ENCODE data around the gene PACSIN2.
"Not testable (repeated sequence)": the region's sequence is repeated elsewhere in the genome, so short reads cannot be mapped to it uniquely, and the experiment has no call there.

Gene PACSIN2

DNA sequence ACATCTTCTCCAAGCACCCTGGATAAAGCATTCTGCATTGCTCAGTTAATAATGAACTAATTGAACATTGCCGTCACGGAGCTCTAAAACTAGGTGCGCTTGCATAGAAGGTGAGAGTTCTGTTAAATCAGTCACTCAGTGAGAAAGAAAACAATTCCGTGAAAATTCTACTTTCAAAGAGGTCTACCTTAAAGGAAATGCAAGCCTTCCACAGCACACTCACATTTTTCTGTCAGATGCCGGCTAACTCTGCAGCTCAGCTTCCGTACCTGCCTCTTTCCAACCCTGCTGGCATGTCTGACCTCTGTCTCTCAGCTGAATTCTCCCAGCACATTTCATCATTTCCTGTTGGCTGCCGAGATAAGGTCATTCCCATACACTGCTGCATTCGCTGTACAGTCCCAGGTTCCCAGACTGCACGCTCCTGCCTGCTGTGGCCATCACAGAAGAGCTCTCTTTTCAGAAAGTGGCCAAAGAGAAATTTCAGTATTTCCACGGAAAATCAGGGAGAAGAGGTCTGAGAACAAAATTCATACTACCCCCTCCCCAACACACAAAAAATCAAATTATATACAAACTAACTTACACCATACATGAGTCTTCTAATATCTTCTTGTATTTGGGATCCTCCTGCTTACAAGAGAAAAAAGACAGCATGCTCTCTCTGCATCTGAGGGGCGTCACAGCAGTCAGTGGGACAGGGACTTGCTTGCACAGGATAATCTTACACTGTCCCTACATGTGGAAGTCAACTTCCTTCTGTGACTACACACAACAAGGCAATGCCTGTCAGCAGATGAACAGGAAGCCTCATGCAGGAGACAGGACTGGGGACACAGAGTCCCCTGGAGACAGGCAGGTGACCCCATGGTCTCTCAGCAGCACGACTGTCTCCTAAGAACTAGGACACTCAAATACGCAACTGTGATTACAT, 55.1 kb downstream of the PACSIN2 start:
- peak; percentile 95 for DNase-seq (ENCODE audit: low read depth)
- H3K4me3 ChIP-seq (replicated peaks; ENCODE audit: low read depth, low read length): peak overlapping the region; percentile 1
- TF ChIP-seq, protein P1, sequence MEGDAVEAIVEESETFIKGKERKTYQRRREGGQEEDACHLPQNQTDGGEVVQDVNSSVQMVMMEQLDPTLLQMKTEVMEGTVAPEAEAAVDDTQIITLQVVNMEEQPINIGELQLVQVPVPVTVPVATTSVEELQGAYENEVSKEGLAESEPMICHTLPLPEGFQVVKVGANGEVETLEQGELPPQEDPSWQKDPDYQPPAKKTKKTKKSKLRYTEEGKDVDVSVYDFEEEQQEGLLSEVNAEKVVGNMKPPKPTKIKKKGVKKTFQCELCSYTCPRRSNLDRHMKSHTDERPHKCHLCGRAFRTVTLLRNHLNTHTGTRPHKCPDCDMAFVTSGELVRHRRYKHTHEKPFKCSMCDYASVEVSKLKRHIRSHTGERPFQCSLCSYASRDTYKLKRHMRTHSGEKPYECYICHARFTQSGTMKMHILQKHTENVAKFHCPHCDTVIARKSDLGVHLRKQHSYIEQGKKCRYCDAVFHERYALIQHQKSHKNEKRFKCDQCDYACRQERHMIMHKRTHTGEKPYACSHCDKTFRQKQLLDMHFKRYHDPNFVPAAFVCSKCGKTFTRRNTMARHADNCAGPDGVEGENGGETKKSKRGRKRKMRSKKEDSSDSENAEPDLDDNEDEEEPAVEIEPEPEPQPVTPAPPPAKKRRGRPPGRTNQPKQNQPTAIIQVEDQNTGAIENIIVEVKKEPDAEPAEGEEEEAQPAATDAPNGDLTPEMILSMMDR (IDR thresholded peaks at IDR 0.05; ENCODE audit: low read length, missing control alignments): no peak

DNA sequence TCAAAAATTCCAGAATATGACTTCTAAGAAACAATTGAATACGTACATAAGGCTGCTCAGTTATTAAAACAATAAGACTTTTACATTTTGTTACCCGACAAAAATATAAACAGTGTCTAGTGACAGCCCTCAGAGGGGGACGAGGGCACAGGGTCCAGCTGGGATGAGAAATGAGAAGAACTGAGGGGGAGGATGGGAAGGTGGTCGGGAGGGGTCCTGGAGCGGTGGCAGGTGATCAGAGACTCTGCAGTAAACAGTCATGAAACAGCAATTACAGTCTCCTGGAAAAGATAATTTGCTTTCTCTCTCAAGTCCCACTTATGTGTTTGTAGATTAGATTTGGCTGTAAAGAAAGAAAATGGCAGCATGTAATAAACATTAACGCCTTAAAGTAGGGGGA, 56.0 kb downstream of the PACSIN2 start:
- no peak overlapping the region for H3K4me3 ChIP-seq (replicated peaks; ENCODE audit: low read depth, low read length)
- DNase-seq (ENCODE audit: low read depth): no peak
- TF ChIP-seq, protein P1 (IDR thresholded peaks at IDR 0.05; ENCODE audit: low read length, missing control alignments): no peak

DNA sequence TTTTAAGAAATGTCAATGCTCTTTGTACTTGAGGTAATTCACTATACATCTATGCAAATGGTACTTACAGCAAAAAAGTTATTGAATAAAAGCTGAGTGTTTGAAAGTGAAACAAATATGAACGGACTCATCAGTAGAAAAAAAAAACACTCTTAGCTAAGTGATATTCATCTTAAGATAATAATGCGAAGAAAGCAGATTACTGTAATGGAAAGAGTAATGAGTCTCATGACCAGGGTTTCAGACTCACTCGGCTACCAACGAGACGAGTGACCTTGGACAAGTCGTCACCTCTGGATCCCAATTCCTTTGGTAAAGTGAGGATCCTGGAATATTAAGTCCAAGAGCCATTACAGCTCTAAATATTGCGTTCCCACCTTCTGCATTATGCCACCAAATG, 57.0 kb downstream of the PACSIN2 start:
- TF ChIP-seq, protein P1 (IDR thresholded peaks at IDR 0.05; ENCODE audit: low read length, missing control alignments): no peak
- H3K4me3 ChIP-seq (replicated peaks; ENCODE audit: low read depth, low read length): no peak overlapping the region
- DNase-seq (ENCODE audit: low read depth): no peak

DNA sequence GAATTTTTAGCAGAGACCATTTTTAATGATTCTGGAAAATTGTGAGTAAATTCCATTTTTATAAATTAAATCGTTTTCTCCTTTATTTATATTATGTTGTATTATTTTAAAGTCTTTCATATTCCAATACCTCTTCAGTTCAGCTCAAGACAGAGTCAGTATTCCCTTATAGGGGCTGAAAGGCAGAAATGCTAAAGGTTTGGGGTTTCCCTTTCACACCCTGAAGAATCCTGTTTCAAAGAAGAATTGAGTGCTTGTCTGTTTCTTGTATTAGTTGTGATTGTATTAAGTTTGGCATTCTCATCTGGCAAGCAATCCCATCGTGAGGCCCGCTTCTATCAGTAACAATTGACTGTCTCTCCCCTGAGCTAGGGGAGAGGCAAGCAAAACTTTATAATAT, 57.4 kb downstream of the PACSIN2 start:
- no peak for DNase-seq (ENCODE audit: low read depth)
- H3K4me3 ChIP-seq (replicated peaks; ENCODE audit: low read depth, low read length): no peak overlapping the region
- TF ChIP-seq, protein P1 (IDR thresholded peaks at IDR 0.05; ENCODE audit: low read length, missing control alignments): no peak

DNA sequence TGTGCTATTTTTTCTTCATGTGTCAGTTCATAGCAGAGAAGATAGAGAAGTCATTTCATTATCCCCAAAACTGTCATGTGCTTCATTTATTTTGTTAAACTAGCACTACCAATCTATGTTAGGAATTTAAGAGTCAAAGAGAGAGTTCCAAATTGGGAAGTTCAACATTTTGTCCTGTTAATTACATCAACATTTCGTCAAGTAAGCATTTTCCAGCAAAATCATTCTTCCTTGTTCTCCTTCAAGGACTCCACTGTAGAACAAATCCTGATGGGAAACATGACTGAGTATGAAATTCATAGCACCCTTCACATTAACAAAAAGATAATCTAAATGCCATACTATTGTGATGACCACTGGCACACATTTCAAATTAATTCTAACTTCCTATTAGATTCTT, 59.1 kb downstream of the PACSIN2 start:
- DNase-seq (ENCODE audit: low read depth): no peak
- TF ChIP-seq, protein P1 (IDR thresholded peaks at IDR 0.05; ENCODE audit: low read length, missing control alignments): no peak
- no peak overlapping the region for H3K4me3 ChIP-seq (replicated peaks; ENCODE audit: low read depth, low read length)

DNA sequence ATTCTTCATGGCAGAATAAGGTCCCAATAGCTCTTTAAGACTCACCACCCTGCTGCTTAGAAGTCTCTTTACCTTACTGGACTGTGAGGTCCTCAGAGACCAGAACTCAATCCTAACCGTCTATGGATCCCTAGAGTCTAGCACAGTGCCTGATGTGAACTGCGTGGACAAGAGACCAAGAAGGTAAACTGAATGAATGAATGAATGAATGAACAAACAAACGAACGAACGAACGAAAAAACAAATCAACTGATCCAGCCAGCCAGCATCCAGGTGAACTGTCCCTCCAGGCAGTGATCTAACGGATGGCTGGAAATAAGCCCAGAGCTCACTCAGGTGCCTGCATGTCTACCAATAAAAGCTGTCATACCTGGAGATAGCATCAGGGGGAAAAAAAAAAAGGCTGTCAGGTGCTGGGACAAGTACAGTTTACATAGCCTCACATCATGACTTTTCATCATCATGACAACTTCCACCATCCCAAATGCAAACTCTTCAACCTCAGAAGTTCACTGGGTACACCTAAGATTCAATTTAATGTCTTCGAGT, 59.8 kb downstream of the PACSIN2 start:
- TF ChIP-seq, protein P1 (IDR thresholded peaks at IDR 0.05; ENCODE audit: low read length, missing control alignments): no peak
- DNase-seq (ENCODE audit: low read depth): no peak
- no peak overlapping the region for H3K4me3 ChIP-seq (replicated peaks; ENCODE audit: low read depth, low read length)

DNA sequence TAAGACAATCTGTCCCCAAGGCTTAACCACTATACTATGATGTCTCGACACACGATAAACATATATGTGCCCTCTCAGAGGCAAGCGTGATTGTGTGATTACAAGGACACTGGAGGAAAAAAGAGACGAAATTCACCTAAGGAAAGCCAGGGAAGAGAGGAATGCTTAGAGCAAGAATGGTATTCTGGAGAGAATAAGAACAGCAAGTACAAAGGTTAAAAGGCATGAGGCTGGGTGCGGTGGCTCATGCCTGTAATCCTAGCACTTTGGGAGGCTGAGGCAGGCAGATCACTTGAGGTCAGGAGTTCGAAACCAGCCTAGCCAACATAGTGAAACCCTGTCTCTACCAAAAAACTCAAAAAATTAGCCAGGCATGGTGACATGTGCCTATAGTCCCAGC, 61.2 kb downstream of the PACSIN2 start:
- DNase-seq (ENCODE audit: low read depth); H3K4me3 ChIP-seq (replicated peaks; ENCODE audit: low read depth, low read length): not testable (repeated sequence)

All from fibroblast of pulmonary artery (primary cell).